SK-N-SH (cell line): ENCODE measurements around the gene PARP8. TPM values are rescaled to one million over a fixed set of nuclear protein-coding genes. Genes with fewer than 3 reads are reported as not detected.

Source experiments
- CTCF ChIA-PET: fragments of 300-600, 350-600 bp; formaldehyde crosslinking; extraction: SDS; loops from one replicate; lab custom pipeline; 2021; lab: Yijun Ruan, JAX
- POLR2A ChIA-PET: fragments of 350-600 bp; sonication (Branson Sonifier 250); formaldehyde crosslinking; extraction: SDS; loops from one replicate; lab custom pipeline; 2020; ENCODE audit warnings: antibody characterized with exemption, inconsistent platforms; lab: Yijun Ruan, JAX
- DNase-seq: peaks from one replicate; pipeline ENCODE4 v3.0.0; 2012
- H2AFZ ChIP-seq: fragments of 200-600 bp; sonication (generic); 2 replicates; pipeline ENCODE4 v1.8.1; 2016; ENCODE audit warnings: antibody characterized with exemption, mild to moderate bottlenecking, low read depth
- H3F3A ChIP-seq: fragments of 200-600 bp; sonication (generic); replicated peaks from 2 replicates; pipeline ENCODE3; 2016; ENCODE audit warnings: antibody characterized with exemption, mild to moderate bottlenecking; ENCODE audit not compliant: insufficient read depth
- H3K27ac ChIP-seq, 2 experiments: fragments of 200-500 bp in 1 of 2; fragments of 200-600 bp in 1 of 2; sonication (Bioruptor generic) in 1 of 2; sonication (generic), shearing (Covaris generic) in 1 of 2; 2 replicates each; pipeline versions ENCODE4 v1.5.1 to v1.6.1; 2014 to 2016; ENCODE audit warnings: low read depth in 2 of 2, inconsistent platforms in 1 of 2, low read length in 1 of 2, mild to moderate bottlenecking in 1 of 2, mixed read lengths in 1 of 2
- H3K27me3 ChIP-seq: fragments of 200-600 bp; sonication (generic), shearing (Covaris generic); 2 replicates; pipeline ENCODE4 v1.6.1; 2016; ENCODE audit warnings: mixed run types; ENCODE audit not compliant: insufficient read depth
- H3K36me3 ChIP-seq, 2 experiments: fragments of 200-500 bp in 1 of 2; fragments of 200-600 bp in 1 of 2; sonication (Bioruptor generic) in 1 of 2; sonication (generic) in 1 of 2; replicated peaks in 1 of 2; 2 replicates each; pipeline versions ENCODE3 to v1.5.1; 2014 to 2016; ENCODE audit warnings: low read length in 1 of 2, mild to moderate bottlenecking in 1 of 2; ENCODE audit not compliant: insufficient read depth in 2 of 2, control insufficient read depth in 1 of 2
- H3K4me1 ChIP-seq, 2 experiments: fragments of 200-500 bp in 1 of 2; fragments of 200-600 bp in 1 of 2; sonication (Bioruptor generic) in 1 of 2; sonication (generic), shearing (Covaris generic) in 1 of 2; 2 replicates each; pipeline versions ENCODE4 v1.5.1 to v1.6.1; 2014 to 2016; ENCODE audit warnings: low read depth in 1 of 2, low read length in 1 of 2, mixed run types in 1 of 2; ENCODE audit not compliant: insufficient read depth in 2 of 2, control insufficient read depth in 1 of 2
- H3K4me2 ChIP-seq: fragments of 200-600 bp; sonication (generic), shearing (Covaris generic); 2 replicates; pipeline ENCODE4 v1.6.1; 2017; ENCODE audit warnings: mixed run types
- H3K4me3 ChIP-seq, 2 experiments: fragments of 200-500 bp in 1 of 2; fragments of 200-600 bp in 1 of 2; sonication (Bioruptor generic) in 1 of 2; sonication (generic), shearing (Covaris generic) in 1 of 2; 2 replicates each; pipeline versions ENCODE4 v1.5.1 to v1.8.1; 2014 to 2016; ENCODE audit warnings: low read depth in 2 of 2, inconsistent platforms in 1 of 2, low read length in 1 of 2, mild to moderate bottlenecking in 1 of 2, mixed read lengths in 1 of 2, moderate library complexity in 1 of 2
- H3K79me2 ChIP-seq: fragments of 200-600 bp; sonication (generic); 2 replicates; pipeline ENCODE4 v1.8.1; 2017; ENCODE audit warnings: mild to moderate bottlenecking; ENCODE audit not compliant: insufficient read depth
- H3K9ac ChIP-seq: fragments of 200-600 bp; sonication (generic); 2 replicates; pipeline ENCODE4 v1.6.1; 2017; ENCODE audit warnings: mixed run types
- H3K9me2 ChIP-seq: fragments of 200-600 bp; sonication (generic); 2 replicates; pipeline ENCODE4 v1.6.1; 2017; ENCODE audit warnings: mixed run types
- H3K9me3 ChIP-seq: fragments of 200-600 bp; sonication (generic); 2 replicates; pipeline ENCODE4 v1.6.1; 2017; ENCODE audit warnings: mixed run types, mild to moderate bottlenecking, moderate library complexity
- H4K20me1 ChIP-seq: fragments of 200-600 bp; sonication (generic); 2 replicates; pipeline ENCODE4 v1.6.1; 2017; ENCODE audit warnings: mild to moderate bottlenecking, mixed run types; ENCODE audit not compliant: insufficient read depth
- CHD2 ChIP-seq: fragments of 150-350 bp; IDR thresholded peaks from 2 replicates; pipeline ENCODE4 v1.6.1; 2018; ENCODE audit warnings: low read length; ENCODE audit not compliant: partially characterized antibody
- CTCF ChIP-seq: fragments of 200-600 bp; sonication (generic); IDR thresholded peaks from 2 replicates; pipeline ENCODE4 v1.6.1; 2017; ENCODE audit warnings: antibody characterized with exemption, mild to moderate bottlenecking, moderate library complexity
- FOSL2 ChIP-seq: IDR thresholded peaks from 2 replicates; pipeline ENCODE4 v1.4.0; 2012; ENCODE audit warnings: low read depth, mild to moderate bottlenecking, moderate library complexity, borderline replicate concordance
- GABPA ChIP-seq: IDR thresholded peaks from 2 replicates; pipeline ENCODE4 v1.4.0; 2012; ENCODE audit warnings: low read depth, mild to moderate bottlenecking
- MAX ChIP-seq: IDR thresholded peaks from 2 replicates; pipeline ENCODE4 v1.4.0; 2012; ENCODE audit warnings: low read depth
- MEF2A ChIP-seq: IDR thresholded peaks from 2 replicates; pipeline ENCODE4 v1.4.0; 2012; ENCODE audit warnings: low read depth, borderline replicate concordance
- NFIC ChIP-seq: IDR thresholded peaks from 2 replicates; pipeline ENCODE4 v1.4.0; 2012; ENCODE audit warnings: borderline replicate concordance
- PBX3 ChIP-seq: IDR thresholded peaks from 2 replicates; pipeline ENCODE4; 2012
- RAD21 ChIP-seq: IDR thresholded peaks from 2 replicates; pipeline ENCODE4 v1.6.1; 2012; ENCODE audit warnings: mild to moderate bottlenecking, low read length
- RCOR1 ChIP-seq: fragments of 150-350 bp; IDR thresholded peaks from 2 replicates; pipeline ENCODE4 v1.6.1; 2017; ENCODE audit warnings: antibody characterized with exemption, low read length
- REST ChIP-seq: IDR thresholded peaks from 2 replicates; pipeline ENCODE4 v1.6.1; 2012; ENCODE audit warnings: mild to moderate bottlenecking, low read depth, low read length, moderate library complexity
- RFX5 ChIP-seq: IDR thresholded peaks from 2 replicates; pipeline ENCODE4 v1.6.1; 2012; ENCODE audit warnings: mild to moderate bottlenecking, improper control_type of control experiment, low read length
- SMC3 ChIP-seq: IDR thresholded peaks from 2 replicates; pipeline ENCODE4 v1.6.1; 2012; ENCODE audit warnings: low read depth, low read length, improper control_type of control experiment
- TCF12 ChIP-seq: IDR thresholded peaks from 2 replicates; pipeline ENCODE4 v1.4.0; 2012
- TEAD4 ChIP-seq: IDR thresholded peaks from 2 replicates; pipeline ENCODE4 v1.4.0; 2012; ENCODE audit warnings: mild to moderate bottlenecking, borderline replicate concordance; ENCODE audit not compliant: insufficient read depth
- YY1 ChIP-seq: IDR thresholded peaks from 2 replicates; pipeline ENCODE4 v1.4.0; 2012; ENCODE audit warnings: low read depth, mild to moderate bottlenecking
- WGBS: methylation state at CpG from one replicate; pipeline ENCODE4 v1.1.6; 2017; ENCODE audit warnings: low lambda C conversion rate; 5-methylcytosine and 5-hydroxymethylcytosine counted together
- polyA plus RNA-seq, 3 experiments: library from polyadenylated mRNA; depleted of rRNA; stranded (reverse); fragments of >200 nt; gene quantifications; 2 replicates each; pipeline ENCODE4 v1.2.3, GENCODE V29; 2012

The PARP8 gene
- polyA plus RNA-seq, 1 of the 3 experiments (the other 2 are of a cell fraction) = 6.2 TPM

- no peaks in the 10 kb centered on the region for H3K9me3 ChIP-seq
- H3F3A ChIP-seq = no peaks in the 10 kb centered on the region
- CTCF ChIA-PET = interaction anchor here (1.2 kb wide), 1 partner anchor 27 kb away, joined by 3 read pairs; no protein-coding TSS in a partner anchor
- DNase-seq = no peak
- POLR2A ChIA-PET = no interaction called here
- H3K9ac ChIP-seq = no peak overlapping the region
- H3K79me2 ChIP-seq = no peaks in the 10 kb centered on the region
- H3K4me1 ChIP-seq = no peaks in the 10 kb centered on the region; a peak in 1 of 4 replicates
- no peaks in the 10 kb centered on the region for H4K20me1 ChIP-seq
- H2AFZ ChIP-seq = no peak overlapping the region
- no peaks in the 10 kb centered on the region for H3K9me2 ChIP-seq
- H3K27me3 ChIP-seq = no peaks in the 10 kb centered on the region
- no peak for TF ChIP-seq TEAD4
- TF ChIP-seq YY1 = no peak
- no peak for TF ChIP-seq FOSL2
- TF ChIP-seq RFX5 = no peak
- TF ChIP-seq CHD2 = no peak
- no peak for TF ChIP-seq REST
- no peak for TF ChIP-seq PBX3
- TF ChIP-seq MAX = no peak
- TF ChIP-seq RCOR1 = no peak
- WGBS = 66% methylated on average over 3 of the region's 3 CpGs
- H3K27ac ChIP-seq = no peak overlapping the region
- no peak overlapping the region for H3K4me3 ChIP-seq
- no peak overlapping the region for H3K4me2 ChIP-seq
- no peaks in the 10 kb centered on the region for H3K36me3 ChIP-seq
These were observed 221.6 kb downstream of the PARP8 start for GRCh38 chr5:50887889-50888633.

- CTCF ChIA-PET = interaction anchor here (1.2 kb wide), 1 partner anchor 26 kb away, joined by 3 read pairs; no protein-coding TSS in a partner anchor
- Histone ChIP-seq H3K4me1 (no peaks in the 10 kb centered on the region; a peak in 1 of 4 replicates), H4K20me1 (no peaks in the 10 kb centered on the region), H3K9ac (no peak overlapping the region), H3K79me2 (no peaks in the 10 kb centered on the region), H3K9me3 (no peaks in the 10 kb centered on the region), H2AFZ (no peak overlapping the region), H3K4me3 (no peak overlapping the region), H3K4me2 (no peak overlapping the region), H3K27ac (no peak overlapping the region), H3K9me2 (no peaks in the 10 kb centered on the region), H3K27me3 (no peaks in the 10 kb centered on the region), H3K36me3 (no peaks in the 10 kb centered on the region), H3F3A (no peaks in the 10 kb centered on the region)
- no peak for DNase-seq
- 32% methylated on average over 1 of the region's 1 CpG for WGBS
- POLR2A ChIA-PET = no interaction called here
- TF ChIP-seq YY1 (no peak), MEF2A (no peak), RAD21 (no peak), GABPA (no peak), CTCF (no peak), MAX (no peak), TCF12 (no peak), PBX3 (no peak), NFIC (no peak), SMC3 (no peak)
These were observed 222.3 kb downstream of the PARP8 start for GRCh38 chr5:50888751-50889150.
